Mesothelial cell of epicardium (in vitro differentiated cells): ENCODE measurements around the gene NBPF8. TPM values are rescaled to one million over a fixed set of nuclear protein-coding genes. Genes with fewer than 3 reads are reported as not detected.

Source experiments
- total RNA-seq: library from RNA; stranded (reverse); gene quantifications from 3 replicates; pipeline ENCODE4 v1.2.1, GENCODE V29; 2021

Gene NBPF8
- total RNA-seq, 1 donor from 2014 or later, result 25.2 TPM

Other genes with a start within 250 kb of the NBPF8 start
- 39.8 to 42.3 TPM (median 40.2 TPM) in 3 replicates for gene SEC22B, start 238.5 kb upstream of the NBPF8 start, total RNA-seq